Cortex of kidney (tissue), 1 donor: Measurements from ENCODE around the gene ZNF213.

Source experiments
- DNase-seq: peaks from one replicate; lab custom pipeline; 2025; lab: John Stamatoyannopoulos, UW

The ZNF213 gene, protein sequence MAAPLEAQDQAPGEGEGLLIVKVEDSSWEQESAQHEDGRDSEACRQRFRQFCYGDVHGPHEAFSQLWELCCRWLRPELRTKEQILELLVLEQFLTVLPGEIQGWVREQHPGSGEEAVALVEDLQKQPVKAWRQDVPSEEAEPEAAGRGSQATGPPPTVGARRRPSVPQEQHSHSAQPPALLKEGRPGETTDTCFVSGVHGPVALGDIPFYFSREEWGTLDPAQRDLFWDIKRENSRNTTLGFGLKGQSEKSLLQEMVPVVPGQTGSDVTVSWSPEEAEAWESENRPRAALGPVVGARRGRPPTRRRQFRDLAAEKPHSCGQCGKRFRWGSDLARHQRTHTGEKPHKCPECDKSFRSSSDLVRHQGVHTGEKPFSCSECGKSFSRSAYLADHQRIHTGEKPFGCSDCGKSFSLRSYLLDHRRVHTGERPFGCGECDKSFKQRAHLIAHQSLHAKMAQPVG

GRCh38 chr16:3134338-3135125 is at the start of gene ZNF213:
Gene ZNF213, plus strand, starts transcription at chr16:3135029. Its CDS starts 2,252 bp downstream, at chr16:3137281.
- DNase-seq: no peak

GRCh38 chr16:3085868-3086595 is 48.8 kb upstream of the ZNF213 start:
- DNase-seq: no peak

GRCh38 chr16:3086596-3087242 is 48.1 kb upstream of the ZNF213 start:
- no peak for DNase-seq

- no peak for DNase-seq
Observed at GRCh38 chr16:3087243-3088235, 47.3 kb upstream of the ZNF213 start.

DNA sequence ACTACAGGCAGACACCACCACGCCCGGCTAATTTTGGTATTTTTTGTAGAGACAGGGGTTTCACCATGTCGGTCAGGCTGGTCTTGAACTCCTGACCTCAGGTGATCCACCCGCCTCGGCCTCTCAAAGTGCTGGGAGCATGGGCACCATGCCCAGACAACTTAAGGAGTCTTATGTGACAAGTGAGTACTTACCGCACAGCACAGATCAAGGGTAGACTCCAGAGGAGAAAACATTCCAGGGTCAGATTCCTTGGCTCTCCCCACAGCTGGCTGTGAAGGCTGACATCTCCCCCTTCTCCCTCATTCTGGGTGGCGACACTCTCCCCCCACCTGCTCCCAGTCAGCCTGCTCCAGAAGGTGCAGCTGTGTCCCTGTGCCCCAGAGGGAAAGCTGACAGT is 46.4 kb upstream of the ZNF213 start:
- DNase-seq: no peak

GRCh38 chr16:3088925-3089716 is 45.7 kb upstream of the ZNF213 start:
- no peak for DNase-seq

- DNase-seq: no peak
Observed at GRCh38 chr16:3089717-3090592, 44.9 kb upstream of the ZNF213 start.

GRCh38 chr16:3091551-3091950 is 43.3 kb upstream of the ZNF213 start:
- DNase-seq: no peak

DNA sequence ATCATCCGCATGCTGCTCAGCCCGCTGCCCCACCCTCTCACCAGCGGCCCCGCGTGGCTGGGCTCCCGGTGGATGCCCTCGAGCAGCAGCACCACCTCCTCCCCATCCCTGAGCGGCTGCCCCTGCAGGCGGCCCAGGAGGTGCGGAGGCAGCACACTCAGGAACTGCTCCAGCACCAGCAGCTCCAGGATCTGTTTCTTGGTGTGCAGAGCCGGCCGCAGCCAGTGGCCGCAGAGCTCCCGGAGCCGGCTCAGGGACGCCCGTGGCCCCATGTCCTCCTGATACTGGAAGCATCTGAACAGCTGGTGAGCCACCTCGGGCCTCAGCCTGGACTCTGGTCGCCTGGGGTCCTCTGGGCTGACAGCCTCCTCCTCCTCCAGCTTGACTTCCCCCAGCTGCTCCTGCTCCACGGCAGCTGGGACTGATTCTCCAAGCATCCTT is 42.3 kb upstream of the ZNF213 start:
- DNase-seq: no peak

DNA sequence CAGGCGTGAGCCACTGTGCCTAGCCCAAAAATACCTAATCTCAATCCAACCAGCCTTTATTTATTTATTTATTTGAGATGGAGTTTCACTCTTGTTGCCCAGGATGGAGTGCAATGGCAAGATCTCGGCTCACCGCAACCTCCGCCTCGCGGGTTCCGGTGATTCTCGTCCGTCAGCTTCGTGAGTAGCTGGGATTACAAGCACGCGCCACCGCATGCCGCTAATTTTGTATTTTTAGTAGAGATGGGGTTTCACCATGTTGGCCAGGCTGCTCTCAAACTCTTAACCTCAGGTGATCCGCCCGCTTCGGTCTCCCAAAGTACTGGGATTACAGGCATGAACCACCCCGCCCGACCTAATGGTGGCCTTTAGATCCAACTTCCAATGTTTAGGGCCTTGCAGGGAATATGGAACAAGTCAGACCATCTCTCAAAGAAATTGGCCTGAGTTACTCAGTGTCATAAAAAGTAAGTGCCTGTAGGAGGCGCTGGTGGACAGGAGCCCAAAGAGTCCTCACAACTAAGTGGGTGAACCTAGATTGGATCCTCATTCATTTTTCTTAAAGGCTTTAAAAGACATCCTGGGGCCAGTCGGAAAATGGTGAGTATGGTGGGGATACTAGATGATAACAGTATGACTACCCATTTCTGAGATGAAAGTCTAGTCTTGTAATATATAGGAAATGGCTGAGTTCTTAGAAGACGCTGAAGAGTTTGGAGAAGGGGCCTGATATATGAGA is 40.4 kb upstream of the ZNF213 start:
- DNase-seq: no peak

- no peak for DNase-seq
Observed at GRCh38 chr16:3095869-3096268, 39.0 kb upstream of the ZNF213 start.

GRCh38 chr16:3096362-3096761 is 38.5 kb upstream of the ZNF213 start:
- DNase-seq: no peak

DNA sequence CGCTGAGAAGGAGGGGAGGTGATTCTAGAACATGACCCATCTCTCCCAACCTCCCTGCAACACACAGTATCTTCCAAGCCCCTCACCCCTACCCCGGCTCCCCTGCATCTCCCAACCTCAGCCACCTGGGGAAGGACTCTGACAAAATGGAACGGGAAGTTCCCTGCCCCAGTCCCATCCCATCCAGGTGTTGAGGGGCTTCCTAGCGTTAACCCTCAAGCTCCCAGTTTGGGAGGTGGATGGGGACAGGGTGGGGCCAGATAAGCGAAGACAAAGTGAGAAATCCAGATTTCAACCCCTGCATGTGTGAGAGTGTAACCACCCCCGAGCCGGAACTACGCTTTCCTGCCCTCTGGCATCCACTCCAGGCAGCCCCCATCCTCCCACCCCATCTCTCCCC is 37.6 kb upstream of the ZNF213 start:
- DNase-seq: no peak

- DNase-seq: no peak
Observed at GRCh38 chr16:3098459-3099394, 36.1 kb upstream of the ZNF213 start, which contains the start of gene ZSCAN10. Gene ZSCAN10, minus strand, starts transcription at chr16:3099294. Its CDS starts 6,357 bp downstream, at chr16:3092937.

DNA sequence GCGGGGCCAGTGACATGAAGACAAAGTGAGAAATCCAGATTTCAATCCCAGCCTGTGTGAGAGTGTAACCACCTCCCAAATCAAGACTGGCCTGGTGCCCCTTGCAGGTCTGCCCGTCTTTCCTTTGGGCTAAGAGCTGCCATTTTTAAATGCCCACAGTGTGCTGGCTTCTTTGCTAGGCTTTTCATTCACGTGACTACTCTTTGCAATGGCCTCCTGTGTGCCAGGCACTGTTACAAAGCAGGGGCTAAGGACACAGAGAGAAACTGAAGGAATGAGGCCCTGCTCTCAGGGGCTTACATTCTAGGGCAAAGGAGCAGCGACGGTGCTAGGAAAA is 35.5 kb upstream of the ZNF213 start:
- no peak for DNase-seq

DNA sequence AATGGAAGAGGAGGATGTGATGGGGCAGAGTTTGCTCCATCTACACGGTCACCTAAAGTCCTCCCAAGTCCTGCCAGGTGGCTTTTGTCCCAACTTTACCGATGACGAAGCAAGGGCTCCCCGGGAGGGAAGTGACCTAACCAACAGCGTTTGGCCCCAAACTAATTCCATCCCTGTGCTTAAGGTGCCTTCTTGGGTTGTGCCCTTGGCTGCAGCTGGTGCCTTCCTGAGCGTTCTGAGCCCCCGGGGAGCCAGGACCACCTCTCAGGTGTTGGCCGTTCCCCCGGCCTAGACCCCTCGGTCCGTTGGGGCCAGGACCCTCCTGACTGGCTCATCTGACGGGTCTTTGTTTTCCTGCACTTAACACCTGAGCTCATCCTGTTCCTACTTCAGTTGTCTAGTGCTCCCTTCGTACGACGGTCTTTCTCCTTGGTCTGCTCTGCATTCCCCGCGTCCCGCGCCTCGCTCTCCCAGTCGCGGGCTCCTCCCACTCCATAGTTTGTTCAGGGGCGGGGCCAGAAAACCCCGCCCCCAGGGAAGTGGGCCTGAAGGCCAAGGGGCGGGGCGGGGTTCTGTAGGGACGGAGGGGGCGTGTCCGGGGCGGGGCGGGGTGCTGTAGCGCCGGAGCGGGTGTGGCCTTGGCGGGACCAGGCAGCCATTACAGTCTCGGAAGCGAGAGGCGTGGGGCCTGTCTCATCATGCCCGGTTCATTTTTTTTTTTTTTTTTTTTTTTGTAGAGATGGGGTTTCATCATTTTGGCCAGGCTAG is 34.9 kb upstream of the ZNF213 start:
- DNase-seq: no peak
